Epithelial cell of prostate (primary cell): ENCODE measurements around the gene CHN1.

Experiments used
- DNase-seq: peaks from one replicate; pipeline ENCODE4 v3.0.0-alpha.2; 2011; ENCODE audit warnings: low read depth, low spot score
- H3K27ac ChIP-seq: fragments of 450-650 bp; 2 replicates; pipeline ENCODE4 v1.5.1; 2017; ENCODE audit warnings: mild to moderate bottlenecking

The CHN1 gene

DNA sequence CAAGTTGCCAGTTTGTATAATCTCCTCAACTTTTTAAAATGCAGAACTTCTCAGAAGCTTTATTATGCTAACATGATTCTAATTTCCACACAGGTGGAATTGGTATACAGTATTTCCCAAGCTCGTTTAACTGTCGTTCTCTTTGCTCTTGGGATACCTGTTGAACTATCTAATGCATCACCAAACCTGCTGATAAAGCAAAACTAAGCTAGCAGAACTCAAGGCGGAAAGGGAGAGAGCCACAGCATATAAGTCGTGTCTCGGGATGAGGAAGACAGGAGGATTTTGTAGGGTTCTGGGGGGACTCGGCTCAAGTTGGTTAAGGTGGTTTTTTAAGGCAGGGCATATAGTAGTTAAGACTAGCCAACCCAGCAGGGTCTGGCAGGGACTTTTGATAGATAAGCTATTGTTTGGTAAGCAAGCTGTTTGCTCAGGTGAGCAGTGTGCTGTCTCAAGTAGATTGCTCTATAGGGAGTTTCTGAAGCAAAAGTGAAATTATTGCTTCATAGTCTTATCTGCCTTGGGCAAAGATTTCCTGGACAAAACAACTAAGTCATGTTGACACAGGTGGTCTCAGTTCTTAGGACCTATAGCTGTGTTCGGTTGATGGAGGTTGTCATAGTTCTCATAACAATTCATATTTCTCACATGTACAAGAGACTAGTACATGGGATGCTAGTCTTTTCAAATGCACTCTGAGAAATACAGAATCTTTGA lies 212.7 kb downstream of the CHN1 start:
- no peak for DNase-seq
- no peak overlapping the region for H3K27ac ChIP-seq

GRCh38 chr2:174791746-174792280 lies 213.4 kb downstream of the CHN1 start:
- DNase-seq = no peak
- no peak overlapping the region for H3K27ac ChIP-seq

- H3K27ac ChIP-seq = no peak overlapping the region
Observed at GRCh38 chr2:174791020-174791419, 214.2 kb downstream of the CHN1 start.

GRCh38 chr2:174789001-174789400 lies 216.2 kb downstream of the CHN1 start:
- H3K27ac ChIP-seq = no peak overlapping the region
- DNase-seq = no peak

More at GRCh38 chr2:174791020-174791419, 214.2 kb downstream of the CHN1 start:
- DNase-seq = no peak

GRCh38 chr2:174788291-174788929 lies 216.8 kb downstream of the CHN1 start:
- H3K27ac ChIP-seq = no peak overlapping the region
- no peak for DNase-seq

- no peak for DNase-seq
- H3K27ac ChIP-seq = no peak overlapping the region
Observed at GRCh38 chr2:174787487-174788205, 217.5 kb downstream of the CHN1 start.

DNA sequence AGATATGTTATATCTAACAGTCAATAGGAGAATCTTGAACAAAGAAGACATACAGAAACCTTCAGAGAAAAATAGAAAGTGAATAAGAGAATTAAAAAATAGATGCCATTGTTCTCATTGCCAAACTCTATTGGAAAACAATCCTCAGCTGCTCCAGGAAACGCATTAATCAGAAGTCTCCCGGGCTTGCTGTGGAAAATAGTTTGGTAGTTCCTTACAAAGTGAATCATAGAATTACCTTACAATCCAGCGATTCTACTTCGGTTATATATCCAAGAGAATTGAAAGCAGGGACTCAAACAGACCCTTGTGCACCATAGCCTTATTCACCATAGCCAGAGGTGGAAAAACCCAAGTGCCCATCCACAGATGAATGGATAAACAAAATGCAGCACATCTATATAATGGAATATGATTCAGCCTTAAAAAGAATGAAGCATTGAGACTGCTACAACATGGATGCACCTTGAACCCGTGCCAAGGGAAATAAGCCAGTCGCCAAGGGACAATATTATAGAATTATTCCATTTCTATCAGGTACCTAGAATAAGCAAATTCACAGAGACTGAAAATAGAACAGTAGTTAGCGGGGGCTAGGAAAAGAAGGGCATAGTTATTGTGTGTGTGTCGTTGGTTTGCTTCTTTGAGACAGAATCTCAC lies 219.0 kb downstream of the CHN1 start:
- H3K27ac ChIP-seq = no peak overlapping the region
- DNase-seq = no peak

DNA sequence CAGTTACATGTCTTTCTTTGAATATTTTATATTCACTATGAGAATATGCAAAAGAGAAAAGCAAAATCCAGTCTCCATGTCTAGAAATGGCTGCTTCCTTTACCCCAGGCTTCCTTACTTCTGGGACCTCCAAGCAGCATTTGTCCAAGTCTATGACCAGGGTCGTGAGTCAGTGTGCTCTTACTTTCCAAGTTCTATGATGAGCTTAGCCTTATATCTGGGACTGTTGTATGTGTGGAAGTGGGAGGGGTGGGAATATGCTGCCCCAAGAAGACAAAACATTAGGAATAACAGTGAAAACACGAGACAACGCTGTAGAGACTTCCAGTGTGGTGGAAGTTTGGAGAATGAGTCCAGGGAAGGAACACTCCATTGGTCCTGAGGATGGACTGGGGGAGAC lies 219.7 kb downstream of the CHN1 start:
- H3K27ac ChIP-seq = no peak overlapping the region
- no peak for DNase-seq

DNA sequence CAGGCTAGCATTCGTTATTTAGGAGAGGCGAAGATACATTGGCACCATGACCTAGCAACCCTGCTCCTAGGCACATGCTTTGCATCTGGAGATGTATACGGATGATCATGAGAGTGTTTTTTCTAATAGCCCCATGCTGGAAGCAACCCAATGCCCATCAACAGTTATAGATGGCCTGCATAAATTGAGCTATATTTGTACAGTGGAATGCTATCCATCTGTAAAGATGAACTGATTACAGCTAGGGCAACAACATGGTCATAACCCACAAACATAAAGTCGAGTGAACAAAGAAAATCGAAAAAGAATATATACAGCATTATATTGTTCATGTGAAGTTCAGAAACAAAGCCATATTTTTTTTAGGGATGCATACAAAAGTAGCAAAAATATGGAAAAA lies 220.3 kb downstream of the CHN1 start:
- DNase-seq = no peak
- H3K27ac ChIP-seq = no peak overlapping the region

DNA sequence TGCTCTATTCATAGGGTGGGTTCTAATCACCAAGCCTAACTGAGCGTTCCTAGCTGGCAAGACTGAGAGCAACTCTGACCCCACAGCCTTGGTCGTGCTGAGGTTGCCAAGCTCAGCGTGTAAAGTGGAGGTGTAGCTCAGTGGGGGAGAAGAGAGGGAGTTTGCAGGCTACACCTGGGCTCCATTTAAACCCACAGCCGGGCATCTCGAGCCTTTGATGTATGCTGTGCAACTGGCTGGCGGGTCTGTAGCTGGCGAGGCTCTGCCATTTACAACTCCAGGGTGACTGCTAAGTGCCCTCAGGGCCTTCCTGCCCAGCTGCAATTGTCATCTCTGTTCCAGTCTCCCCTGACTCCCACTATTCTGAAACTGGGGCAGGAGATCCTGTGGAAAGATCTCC lies 220.9 kb downstream of the CHN1 start:
- no peak for DNase-seq
- H3K27ac ChIP-seq = no peak overlapping the region

DNA sequence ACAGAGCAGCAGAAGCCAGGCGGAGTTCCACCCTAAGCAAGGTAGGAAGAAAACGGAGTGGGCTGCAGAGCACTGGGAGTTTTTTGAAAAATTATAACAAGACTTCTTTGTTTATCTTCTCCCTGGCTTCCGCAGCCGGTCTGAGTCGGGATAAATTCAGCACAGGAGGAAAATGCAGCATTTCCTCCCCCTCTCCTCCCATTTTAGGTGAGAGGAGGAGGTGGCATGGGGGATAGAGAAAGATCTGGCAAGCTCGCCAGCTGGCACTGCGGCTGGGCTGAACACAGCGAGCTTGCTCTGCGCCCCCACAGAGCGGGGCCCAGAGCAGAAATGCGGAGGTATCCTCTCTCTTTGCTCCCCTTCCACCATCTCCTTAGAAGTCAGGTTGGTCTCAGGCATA lies 223.2 kb downstream of the CHN1 start:
- no peak for DNase-seq

GRCh38 chr2:174781298-174781697 lies 223.9 kb downstream of the CHN1 start:
- DNase-seq = no peak

More for the DNA sequence above, 223.2 kb downstream of the CHN1 start:
- H3K27ac ChIP-seq = no peak overlapping the region

DNA sequence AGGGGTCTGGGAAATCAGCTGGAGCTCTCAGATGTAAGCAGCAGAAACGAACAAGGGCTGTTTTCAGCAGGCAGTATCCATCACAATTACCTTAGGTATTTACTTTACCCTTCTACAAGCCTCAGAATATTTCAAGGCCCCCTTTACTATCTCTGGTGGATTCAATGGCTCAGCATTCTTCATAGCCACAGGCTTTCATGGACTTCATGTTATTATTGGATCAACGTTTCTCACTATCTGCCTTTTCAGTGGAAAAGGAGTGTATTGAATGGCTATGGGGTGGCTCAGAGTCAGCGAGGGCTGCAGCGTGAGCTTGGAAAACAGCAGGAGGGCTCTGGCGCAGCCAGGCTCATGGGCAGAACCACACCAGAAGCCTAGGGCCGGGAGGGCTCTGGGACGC lies 224.3 kb downstream of the CHN1 start:
- DNase-seq = no peak

More at GRCh38 chr2:174781298-174781697, 223.9 kb downstream of the CHN1 start:
- H3K27ac ChIP-seq = no peak overlapping the region

DNA sequence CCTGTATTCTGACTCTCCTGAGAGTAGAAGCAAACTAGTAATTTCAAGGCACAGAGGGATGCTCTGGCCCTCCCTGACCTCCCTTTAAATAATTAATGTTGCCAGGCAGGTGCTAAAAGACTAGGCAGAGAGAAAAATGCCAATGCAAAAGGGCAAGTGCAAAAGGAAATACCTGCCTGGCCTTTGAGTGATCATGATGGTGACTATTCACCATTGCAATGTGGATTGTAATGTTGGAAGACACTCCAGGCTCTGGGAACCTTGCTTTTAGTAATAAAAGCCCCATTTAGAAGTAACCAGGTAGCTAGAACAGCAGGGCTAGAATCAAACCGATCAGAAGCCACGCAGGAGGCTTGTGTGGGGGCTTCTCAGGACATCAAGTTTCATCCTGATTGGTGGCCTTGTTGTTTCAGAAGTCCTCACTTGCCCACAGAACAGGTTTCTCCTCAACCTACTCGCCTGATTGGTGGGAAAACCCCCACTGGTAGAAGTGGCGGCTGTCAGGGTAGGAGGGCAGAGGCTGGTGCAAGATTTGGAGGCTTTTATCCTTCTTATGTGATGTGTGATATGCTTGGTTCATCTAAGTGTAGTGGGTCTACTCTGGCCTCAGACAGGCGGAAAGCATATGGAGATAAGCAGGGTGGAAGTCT lies 224.9 kb downstream of the CHN1 start:
- H3K27ac ChIP-seq = no peak overlapping the region
- no peak for DNase-seq

More for the DNA sequence above, 224.3 kb downstream of the CHN1 start:
- H3K27ac ChIP-seq = no peak overlapping the region

GRCh38 chr2:174779361-174779928 lies 225.7 kb downstream of the CHN1 start:
- no peak for DNase-seq
- H3K27ac ChIP-seq = no peak overlapping the region

DNA sequence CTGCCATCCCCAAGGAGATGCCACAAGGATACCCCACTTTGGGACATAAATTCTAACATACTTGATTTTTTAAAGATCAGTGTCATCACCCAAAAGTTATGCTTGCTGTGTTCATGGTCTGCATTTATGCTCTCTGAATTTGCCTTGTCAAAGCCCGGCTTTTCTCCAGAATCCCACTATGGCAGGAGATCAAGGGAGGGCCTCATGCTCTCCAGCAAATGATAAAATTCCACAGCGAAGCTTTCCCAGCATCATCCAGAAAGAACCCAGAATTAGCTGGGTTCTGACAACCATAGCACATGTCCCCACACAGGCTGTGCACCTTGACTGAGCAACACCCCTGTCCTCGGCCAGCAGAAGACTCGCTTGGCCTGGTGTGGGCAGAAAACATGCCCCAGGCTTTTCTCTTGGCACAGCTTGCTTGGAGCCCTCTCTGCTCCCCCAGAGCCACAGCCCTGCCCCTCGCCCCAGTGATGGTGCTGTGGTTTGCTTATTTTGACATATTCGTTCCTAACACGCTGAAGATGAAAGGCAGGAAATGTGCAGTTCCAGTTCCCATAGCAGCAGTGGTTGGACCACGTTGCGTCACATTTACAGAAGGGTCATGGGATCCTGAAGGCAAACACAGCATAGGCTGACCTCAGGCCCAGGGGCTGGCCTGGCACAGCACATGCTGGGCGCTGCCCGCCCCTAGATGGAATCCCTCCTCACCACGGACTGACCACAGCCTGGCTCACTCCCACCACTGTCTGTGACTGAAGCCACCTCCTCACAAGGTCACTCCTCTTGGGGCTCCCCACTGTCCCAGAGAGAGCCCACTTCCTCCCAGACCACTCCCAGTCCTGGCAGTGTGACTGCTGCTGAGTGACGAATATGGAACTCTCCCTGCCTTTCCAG lies 226.8 kb downstream of the CHN1 start:
- DNase-seq = no peak
- no peak overlapping the region for H3K27ac ChIP-seq

DNA sequence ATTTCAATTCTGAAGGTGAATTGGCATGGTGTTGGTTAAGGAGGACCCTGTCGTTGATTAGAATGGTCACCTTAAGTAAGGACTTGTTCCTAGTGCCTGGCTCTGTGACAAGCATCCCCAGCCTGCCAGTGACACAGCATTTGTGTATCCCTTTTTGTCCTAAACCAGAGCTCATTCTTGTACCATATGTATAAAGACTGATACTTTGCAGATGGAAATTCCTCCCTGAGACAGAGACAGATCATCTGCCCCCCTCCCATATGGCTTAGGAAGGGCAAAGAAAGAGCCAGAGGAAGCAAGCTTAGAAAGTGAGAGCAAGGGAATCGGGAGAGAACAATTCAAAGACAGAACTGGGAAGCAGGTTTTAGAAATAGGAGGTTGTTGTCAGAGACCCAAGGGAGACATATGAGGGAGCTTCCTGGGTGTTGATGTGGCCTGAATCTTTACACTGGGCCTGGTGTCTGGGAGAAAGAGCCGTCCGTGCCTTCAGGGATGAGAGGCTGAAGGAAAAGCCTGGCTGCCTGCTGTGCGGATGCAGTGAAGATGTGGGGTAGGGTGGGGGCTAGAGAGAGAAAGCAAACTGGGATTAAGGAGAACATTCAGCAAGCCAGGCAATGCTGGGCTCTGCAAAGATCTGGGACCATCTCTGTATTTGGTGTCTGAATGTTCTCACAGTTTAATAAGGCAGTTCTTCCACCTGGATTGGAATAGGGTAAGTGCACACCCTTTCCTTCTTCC lies 227.7 kb downstream of the CHN1 start:
- no peak overlapping the region for H3K27ac ChIP-seq
- no peak for DNase-seq

DNA sequence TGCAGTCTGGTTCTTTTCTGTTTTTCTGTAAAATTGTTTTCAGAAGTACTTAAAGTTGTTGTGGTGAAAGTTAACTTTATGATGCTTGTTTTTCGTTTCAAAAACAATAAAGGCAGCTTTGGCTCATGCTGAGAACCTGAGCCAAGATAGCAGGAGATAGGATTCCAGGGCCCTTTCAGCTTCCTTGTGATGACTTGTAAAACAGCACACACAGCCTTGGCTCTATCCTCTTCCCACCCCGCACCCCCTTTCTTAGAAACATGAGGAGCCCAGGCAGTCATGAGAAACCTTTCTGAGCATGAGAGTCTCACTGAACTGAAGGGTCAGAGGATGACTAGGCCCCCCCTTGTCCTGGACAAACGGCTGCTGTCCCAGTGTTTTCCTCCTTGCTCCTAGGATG lies 228.5 kb downstream of the CHN1 start:
- no peak overlapping the region for H3K27ac ChIP-seq
- no peak for DNase-seq
